SHP77 treated with DMSO at 0.1 percent for 48 hours (cell line): ENCODE measurements around the gene TIE1.

ENCODE experiments used
- DNase-seq: peaks from one replicate; lab custom pipeline; 2025; lab: John Stamatoyannopoulos, UW

The TIE1 gene

GRCh38 chr1:43312663-43313515 is 12.1 kb downstream of the TIE1 start:
- DNase-seq: no peak

GRCh38 chr1:43313771-43314170 is 13.0 kb downstream of the TIE1 start:
- no peak for DNase-seq

GRCh38 chr1:43314233-43314632 is 13.5 kb downstream of the TIE1 start:
- no peak for DNase-seq

GRCh38 chr1:43315481-43315880 is 14.7 kb downstream of the TIE1 start:
- DNase-seq: no peak

- DNase-seq: no peak
Measured at GRCh38 chr1:43315963-43316737, 15.4 kb downstream of the TIE1 start.

GRCh38 chr1:43316738-43317520 is 16.1 kb downstream of the TIE1 start:
- DNase-seq: no peak

GRCh38 chr1:43317817-43318471 is 17.2 kb downstream of the TIE1 start:
- DNase-seq: no peak

- DNase-seq: no peak
Measured at GRCh38 chr1:43318831-43319230, 18.0 kb downstream of the TIE1 start.

- DNase-seq: no peak
Measured at GRCh38 chr1:43319288-43319687, 18.5 kb downstream of the TIE1 start.

- DNase-seq: no peak
Measured at GRCh38 chr1:43319766-43320165, 19.0 kb downstream of the TIE1 start.

GRCh38 chr1:43321331-43321891 is 20.6 kb downstream of the TIE1 start:
- DNase-seq: no peak

- DNase-seq: no peak
Measured at GRCh38 chr1:43322506-43322905, 21.7 kb downstream of the TIE1 start.

- DNase-seq: no peak
Measured at GRCh38 chr1:43324810-43325209, 24.0 kb downstream of the TIE1 start.

GRCh38 chr1:43325381-43325780 is 24.6 kb downstream of the TIE1 start:
- no peak for DNase-seq

GRCh38 chr1:43327549-43328292 is 26.9 kb downstream of the TIE1 start:
- DNase-seq: no peak

GRCh38 chr1:43329995-43330751 is 29.4 kb downstream of the TIE1 start:
- DNase-seq: no peak

- no peak for DNase-seq
Measured at GRCh38 chr1:43331688-43332087, 30.9 kb downstream of the TIE1 start.

GRCh38 chr1:43334453-43335205 is 33.8 kb downstream of the TIE1 start:
- DNase-seq: no peak

GRCh38 chr1:43337588-43337987 is 36.8 kb downstream of the TIE1 start, which contains the start of gene MPL:
Gene MPL, plus strand, starts transcription at chr1:43337818. Its CDS starts 31 bp downstream, at chr1:43337849.
- DNase-seq: no peak
